Tibial artery (tissue), 4 donors: ENCODE results near the gene EXOC6B.

ENCODE experiments used
- DNase-seq, 2 donors: peaks; one replicate each; pipeline ENCODE4 v3.0.0-alpha.2; 2019
- H3K27ac ChIP-seq, 2 donors: fragments of 200-600 bp; sonication (generic) in 1 of 2; 1 replicate in 1 of 2; 2 replicates in 1 of 2; pipeline ENCODE4 v1.5.1; 2018 to 2019; ENCODE audit warnings: mild to moderate bottlenecking in 1 of 2
- H3K27me3 ChIP-seq, 2 donors: fragments of 200-600 bp; sonication (generic) in 1 of 2; one replicate each; pipeline versions ENCODE4 v1.5.1 to v1.6.0; 2016 to 2019
- H3K36me3 ChIP-seq, 3 donors: fragments of 200-600 bp; sonication (generic) in 2 of 3; one replicate each; pipeline ENCODE4 v1.5.1; 2016 to 2019; ENCODE audit warnings: mild to moderate bottlenecking in 2 of 3
- H3K4me1 ChIP-seq, 4 donors: fragments of 200-600 bp; sonication (generic) in 2 of 4; 1 replicate in 3 of 4; 2 replicates in 1 of 4; pipeline ENCODE4 v1.5.1; 2016 to 2019
- H3K4me3 ChIP-seq, 2 donors: fragments of 200-600 bp; sonication (generic) in 1 of 2; 1 replicate in 1 of 2; 2 replicates in 1 of 2; pipeline ENCODE4 v1.5.1; 2018 to 2019; ENCODE audit warnings: mild to moderate bottlenecking in 2 of 2
- H3K9me3 ChIP-seq, 3 donors: fragments of 200-600 bp; sonication (generic) in 1 of 3; one replicate each; pipeline ENCODE4 v1.5.1; 2016 to 2019
- intact Hi-C: fragments of 100-400 bp; cut with DNase I; formaldehyde crosslinking; loops from one replicate; pipeline ENCODE4 v1.15.0; 2023; ENCODE audit warnings: low total_unique reads
- TF ChIP-seq, protein P1 (sequence below), 2 experiments: fragments of 200-600 bp in 1 of 2; fragments of 450-650 bp in 1 of 2; IDR thresholded peaks; one replicate each; pipeline ENCODE4 v1.5.1; 2017 to 2019; ENCODE audit warnings: antibody characterized with exemption in 2 of 2, mild to moderate bottlenecking in 1 of 2, moderate library complexity in 1 of 2

EXOC6B gene

DNA sequence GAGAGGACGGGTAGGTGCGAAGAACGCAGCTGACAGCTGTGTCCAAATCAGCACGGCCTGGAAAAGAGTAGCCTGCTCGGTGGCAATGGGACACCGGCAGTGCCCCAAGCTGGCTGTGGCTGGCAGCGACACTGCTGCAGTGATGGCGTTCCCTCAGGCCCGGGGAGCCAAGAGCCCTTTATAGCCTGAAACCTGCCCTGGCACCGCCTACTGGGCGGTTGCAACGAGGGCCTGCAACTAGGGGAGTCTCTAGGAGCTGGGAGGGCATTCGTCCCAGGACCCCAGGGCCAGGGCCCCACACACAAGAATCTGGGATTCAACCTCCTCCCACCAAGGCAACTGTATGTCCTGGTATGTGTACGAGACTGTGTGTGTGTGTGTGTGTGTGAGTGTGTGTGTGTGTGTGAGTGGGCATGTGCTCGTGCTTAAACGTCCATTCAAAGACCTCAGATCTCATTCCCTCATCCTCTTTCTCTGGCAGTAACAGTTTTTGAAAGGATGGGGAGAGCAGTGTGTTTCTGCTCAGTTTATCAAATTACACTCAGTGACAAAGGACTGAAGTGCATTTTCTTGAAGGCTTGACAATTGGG is 671.4 kb downstream of the EXOC6B start:
- Histone ChIP-seq H3K4me3 (no peak overlapping the region), H3K27ac (no peak overlapping the region), H3K27me3 (peaks cover 0 to 76% of the 10 kb centered on the region in 2 donors), H3K9me3 (no peaks in the 10 kb centered on the region), H3K4me1 (peaks cover 0 to 12% (median 8%) of the 10 kb centered on the region in 4 donors), H3K36me3 (no peaks in the 10 kb centered on the region)
- intact Hi-C loops: loop anchor here (5.0 to 10.0 kb wide), 3 partner anchors 352 to 607 kb away; no protein-coding TSS in a partner anchor
- DNase-seq: no peak
- TF ChIP-seq, protein P1, sequence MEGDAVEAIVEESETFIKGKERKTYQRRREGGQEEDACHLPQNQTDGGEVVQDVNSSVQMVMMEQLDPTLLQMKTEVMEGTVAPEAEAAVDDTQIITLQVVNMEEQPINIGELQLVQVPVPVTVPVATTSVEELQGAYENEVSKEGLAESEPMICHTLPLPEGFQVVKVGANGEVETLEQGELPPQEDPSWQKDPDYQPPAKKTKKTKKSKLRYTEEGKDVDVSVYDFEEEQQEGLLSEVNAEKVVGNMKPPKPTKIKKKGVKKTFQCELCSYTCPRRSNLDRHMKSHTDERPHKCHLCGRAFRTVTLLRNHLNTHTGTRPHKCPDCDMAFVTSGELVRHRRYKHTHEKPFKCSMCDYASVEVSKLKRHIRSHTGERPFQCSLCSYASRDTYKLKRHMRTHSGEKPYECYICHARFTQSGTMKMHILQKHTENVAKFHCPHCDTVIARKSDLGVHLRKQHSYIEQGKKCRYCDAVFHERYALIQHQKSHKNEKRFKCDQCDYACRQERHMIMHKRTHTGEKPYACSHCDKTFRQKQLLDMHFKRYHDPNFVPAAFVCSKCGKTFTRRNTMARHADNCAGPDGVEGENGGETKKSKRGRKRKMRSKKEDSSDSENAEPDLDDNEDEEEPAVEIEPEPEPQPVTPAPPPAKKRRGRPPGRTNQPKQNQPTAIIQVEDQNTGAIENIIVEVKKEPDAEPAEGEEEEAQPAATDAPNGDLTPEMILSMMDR (IDR thresholded peaks at IDR 0.05): no peak

DNA sequence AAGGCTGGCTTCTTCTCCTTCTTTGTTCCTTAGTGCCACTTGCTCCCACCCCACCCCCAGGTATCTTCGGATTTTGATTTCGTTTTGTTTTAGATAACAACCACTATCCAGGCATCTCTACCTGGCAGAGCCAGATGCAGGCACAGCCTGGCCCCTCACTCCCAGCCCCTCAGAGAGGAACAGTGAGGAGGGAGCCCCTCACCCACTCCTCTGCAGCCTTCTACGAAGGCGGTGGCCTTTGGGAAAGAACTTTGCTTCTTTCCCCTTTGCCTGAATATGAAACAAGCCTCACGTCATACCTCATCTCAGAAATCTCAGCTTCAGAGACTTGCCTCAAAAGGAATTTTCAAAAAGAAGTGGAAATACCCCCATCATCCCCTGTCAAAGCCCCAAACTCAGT is 671.9 kb downstream of the EXOC6B start:
- Histone ChIP-seq H3K27me3 (peaks cover 0 to 81% of the 10 kb centered on the region in 2 donors), H3K4me1 (peaks cover 0 to 17% (median 13%) of the 10 kb centered on the region in 4 donors), H3K36me3 (no peaks in the 10 kb centered on the region), H3K4me3 (no peak overlapping the region), H3K27ac (no peak overlapping the region), H3K9me3 (no peaks in the 10 kb centered on the region)
- intact Hi-C loops: loop anchor here (5.0 to 10.0 kb wide), 3 partner anchors 352 to 607 kb away; no protein-coding TSS in a partner anchor
- DNase-seq: no peak
- TF ChIP-seq, protein P1 (IDR thresholded peaks at IDR 0.05): no peak

DNA sequence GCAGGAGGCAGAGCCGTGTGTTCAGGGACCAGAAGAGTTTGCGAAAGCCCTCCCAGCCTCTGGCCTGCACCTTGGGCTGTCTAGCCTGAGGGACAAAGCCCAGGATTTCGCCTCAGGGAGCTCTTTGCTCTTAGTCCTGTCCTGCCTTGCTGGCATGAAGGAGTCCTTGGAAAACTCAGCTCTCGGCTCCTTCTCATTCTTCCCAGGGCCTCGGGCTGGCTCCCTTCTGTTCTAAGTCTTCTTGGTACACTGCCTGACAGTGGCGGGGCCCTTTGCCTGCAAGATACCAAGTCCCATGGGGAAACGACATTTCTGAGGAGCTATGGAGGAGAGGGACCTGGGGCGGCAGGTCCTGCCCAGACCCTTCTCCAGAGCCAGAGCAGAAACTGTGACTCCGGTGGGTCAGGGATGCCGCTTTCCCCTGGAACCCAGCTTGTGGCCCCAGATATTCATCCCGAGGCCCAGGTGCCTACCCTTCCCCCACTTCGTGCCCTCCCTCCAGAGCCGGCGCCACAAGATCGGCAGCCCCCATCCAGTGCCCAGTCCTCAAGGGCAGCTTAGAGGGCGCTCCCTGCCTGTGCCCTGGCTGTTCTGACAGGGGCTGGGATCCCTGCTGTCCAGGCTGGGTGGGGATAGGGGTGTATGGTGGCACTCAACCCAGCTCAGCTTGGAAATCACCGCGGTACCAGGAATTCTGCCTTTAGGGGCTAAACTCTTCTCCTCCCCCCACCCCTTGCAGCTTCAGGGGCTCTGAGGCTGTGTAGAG is 672.6 kb downstream of the EXOC6B start:
- intact Hi-C loops: loop anchor here (5.0 to 10.0 kb wide), 3 partner anchors 351 to 606 kb away; no protein-coding TSS in a partner anchor
- H3K4me1 ChIP-seq: peaks cover 0 to 18% (median 15%) of the 10 kb centered on the region in 4 donors
- H3K36me3 ChIP-seq: no peaks in the 10 kb centered on the region
- H3K27me3 ChIP-seq: peaks cover 0 to 74% of the 10 kb centered on the region in 2 donors
- no peaks in the 10 kb centered on the region for H3K9me3 ChIP-seq
- DNase-seq: peak in 1 of 2 donors; percentile 48
- H3K27ac ChIP-seq: no peak overlapping the region
- TF ChIP-seq, protein P1 (IDR thresholded peaks at IDR 0.05): no peak
- H3K4me3 ChIP-seq: no peak overlapping the region

DNA sequence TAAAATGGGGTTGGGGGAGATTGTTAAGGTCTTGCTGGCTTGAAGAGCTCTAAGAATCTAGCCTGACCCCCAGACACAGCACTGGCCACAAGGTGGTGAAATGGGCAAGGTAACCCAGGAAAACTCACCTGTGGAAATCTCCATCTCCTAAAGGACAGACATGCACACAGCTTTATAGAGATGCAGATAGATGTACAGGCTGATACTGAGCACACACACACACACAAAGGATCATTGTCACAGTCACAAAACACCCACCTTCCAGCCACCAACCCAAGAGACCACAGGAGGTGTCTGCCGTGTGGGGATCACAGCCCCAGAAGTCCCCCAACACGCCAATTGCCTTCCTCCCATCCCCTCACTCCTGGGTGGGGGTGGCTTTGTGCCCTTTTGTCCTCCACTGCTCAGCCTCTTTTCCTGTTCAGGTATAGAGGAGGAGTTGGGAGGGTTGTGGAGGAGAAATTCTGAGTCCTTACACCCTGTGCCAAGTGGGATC is 674.9 kb downstream of the EXOC6B start:
- no peaks in the 10 kb centered on the region for H3K9me3 ChIP-seq
- no peak overlapping the region for H3K4me3 ChIP-seq
- H3K4me1 ChIP-seq: peaks cover 0 to 41% (median 38%) of the 10 kb centered on the region in 4 donors
- H3K27me3 ChIP-seq: peaks cover 0 to 76% of the 10 kb centered on the region in 2 donors
- TF ChIP-seq, protein P1 (IDR thresholded peaks at IDR 0.05): no peak
- peak in 1 of 2 donors; percentile 34 for DNase-seq
- no peak overlapping the region for H3K27ac ChIP-seq
- intact Hi-C loops: loop anchor here (2.0 to 10.0 kb wide), 4 partner anchors 349 to 604 kb away; no protein-coding TSS in a partner anchor
- H3K36me3 ChIP-seq: no peaks in the 10 kb centered on the region

DNA sequence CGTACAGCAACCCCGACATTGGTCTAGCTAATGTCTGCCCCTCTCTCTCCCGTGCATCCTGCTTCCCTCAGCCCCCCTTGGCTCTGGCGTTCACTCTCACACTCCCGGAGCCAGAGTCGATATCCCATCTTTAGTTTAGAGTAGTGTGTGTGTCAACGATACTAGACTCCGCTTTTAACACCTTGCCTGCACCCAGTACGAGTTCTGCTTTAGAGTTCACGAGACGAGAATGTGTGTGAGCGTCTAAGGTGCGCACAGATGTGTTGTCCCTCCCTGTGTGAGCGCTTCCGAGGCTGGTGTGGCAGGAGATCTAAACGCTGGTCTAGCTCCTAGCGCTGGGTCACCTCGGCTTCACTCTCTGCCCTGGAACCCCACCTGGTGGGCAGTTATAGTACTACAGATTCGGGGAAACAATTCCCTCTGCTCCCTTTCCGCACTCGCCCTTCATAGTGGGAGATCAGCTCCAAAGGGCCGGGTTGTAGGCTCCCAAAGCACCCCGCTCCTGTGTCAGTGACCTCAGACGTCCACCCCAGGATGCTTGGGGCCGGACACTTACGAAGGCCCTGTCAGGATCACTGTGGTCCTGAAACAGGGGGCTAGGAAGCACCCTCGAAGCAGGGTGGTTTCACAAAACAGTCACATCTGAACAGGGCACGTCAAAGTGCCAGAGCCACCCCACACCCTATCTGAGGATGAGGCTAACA is 675.5 kb downstream of the EXOC6B start:
- TF ChIP-seq, protein P1 (IDR thresholded peaks at IDR 0.05): peak; percentile 89 to 91
- H3K27ac ChIP-seq: no peak overlapping the region
- peaks cover 0 to 74% of the 10 kb centered on the region in 2 donors for H3K27me3 ChIP-seq
- peak overlapping the region; percentile 52 to 58 for H3K4me3 ChIP-seq
- DNase-seq: peak; percentile 81 to 87
- no peaks in the 10 kb centered on the region for H3K9me3 ChIP-seq
- peaks cover 0 to 47% (median 44%) of the 10 kb centered on the region in 4 donors for H3K4me1 ChIP-seq
- intact Hi-C loops: loop anchor here (2.0 to 10.0 kb wide), 4 partner anchors 348 to 603 kb away; no protein-coding TSS in a partner anchor
- no peaks in the 10 kb centered on the region for H3K36me3 ChIP-seq
